ENCODE data around the gene SLC8A1.

SLC8A1 gene

DNA sequence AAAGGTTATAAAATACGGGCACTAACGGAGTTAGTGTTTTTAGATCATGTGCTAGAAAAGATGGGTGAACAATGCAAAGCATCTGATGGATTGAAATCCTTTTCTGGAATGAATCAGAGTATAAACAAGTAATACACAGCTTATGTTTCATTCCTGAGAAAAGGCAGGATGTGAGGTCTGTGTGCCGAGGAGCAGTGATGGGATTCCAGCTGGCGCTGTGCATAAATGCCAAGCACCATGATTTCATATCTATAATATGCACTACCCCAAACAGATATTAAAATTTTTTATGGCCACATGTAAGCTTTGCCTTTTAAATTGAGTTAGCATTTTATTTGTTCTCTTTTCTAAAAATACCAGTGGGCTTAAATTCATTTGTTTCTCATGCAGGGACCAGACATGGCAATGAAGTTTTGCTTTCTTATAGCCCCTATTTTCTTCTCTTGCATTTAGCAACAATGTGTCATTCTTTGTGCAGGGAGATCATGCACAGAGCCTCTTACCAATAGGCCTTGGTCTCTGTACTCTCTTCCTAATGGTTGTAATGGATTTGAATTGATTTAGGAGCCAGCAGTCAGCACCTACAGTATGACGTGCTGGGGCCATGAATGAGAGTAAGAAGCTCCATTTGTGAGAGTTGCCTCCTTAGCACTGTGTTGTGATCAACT is 323.9 kb downstream of the SLC8A1 start:
- no peak for DNase-seq

GRCh38 chr2:40127146-40127545 is 324.7 kb downstream of the SLC8A1 start:
- DNase-seq = no peak

DNA sequence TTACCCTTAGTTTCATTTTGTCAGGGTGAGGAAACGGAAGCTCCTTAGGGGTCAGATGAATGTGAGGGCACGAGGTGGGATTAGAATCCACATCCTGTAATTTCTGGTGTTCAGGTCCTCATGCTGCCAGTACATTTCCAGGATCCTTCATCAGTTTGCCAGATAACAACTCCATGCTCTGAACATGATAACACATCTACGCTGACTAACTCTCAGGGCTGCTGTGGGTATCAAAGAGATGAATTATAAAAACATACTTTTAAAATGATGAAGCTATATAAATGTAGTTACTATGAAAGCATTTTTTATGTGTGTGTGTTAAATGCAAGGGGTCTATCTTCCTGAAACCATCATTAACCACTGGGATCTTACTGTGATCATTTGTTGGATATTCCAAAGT is 325.9 kb downstream of the SLC8A1 start:
- DNase-seq = no peak

- no peak for DNase-seq
Measured at GRCh38 chr2:40123746-40124145, 328.1 kb downstream of the SLC8A1 start.

GRCh38 chr2:40123326-40123725 is 328.6 kb downstream of the SLC8A1 start:
- DNase-seq = no peak

GRCh38 chr2:40120957-40121356 is 330.9 kb downstream of the SLC8A1 start:
- no peak for DNase-seq

- DNase-seq = no peak
Measured at GRCh38 chr2:40120026-40120425, 331.9 kb downstream of the SLC8A1 start.

- no peak for DNase-seq
Measured at GRCh38 chr2:40118622-40119021, 333.3 kb downstream of the SLC8A1 start.

DNA sequence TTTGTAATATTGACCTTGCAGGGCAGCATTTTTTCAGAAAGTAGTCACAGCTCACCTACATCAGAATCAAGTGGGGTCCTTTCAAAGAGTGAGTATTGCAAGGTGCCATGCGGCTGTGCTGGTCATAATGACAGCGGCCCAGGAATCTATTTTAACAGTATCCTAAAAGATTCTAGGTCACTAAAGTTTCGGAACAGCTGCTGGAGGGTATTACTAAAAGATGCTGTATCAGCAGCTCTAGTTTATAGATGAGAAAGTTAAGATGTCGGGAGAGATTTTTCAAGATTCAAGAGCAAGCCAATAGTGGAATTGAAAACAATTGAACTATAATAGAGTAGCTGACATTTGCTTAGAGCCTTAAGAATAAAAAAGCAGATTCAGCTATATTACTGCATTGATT is 336.0 kb downstream of the SLC8A1 start:
- DNase-seq = no peak

DNA sequence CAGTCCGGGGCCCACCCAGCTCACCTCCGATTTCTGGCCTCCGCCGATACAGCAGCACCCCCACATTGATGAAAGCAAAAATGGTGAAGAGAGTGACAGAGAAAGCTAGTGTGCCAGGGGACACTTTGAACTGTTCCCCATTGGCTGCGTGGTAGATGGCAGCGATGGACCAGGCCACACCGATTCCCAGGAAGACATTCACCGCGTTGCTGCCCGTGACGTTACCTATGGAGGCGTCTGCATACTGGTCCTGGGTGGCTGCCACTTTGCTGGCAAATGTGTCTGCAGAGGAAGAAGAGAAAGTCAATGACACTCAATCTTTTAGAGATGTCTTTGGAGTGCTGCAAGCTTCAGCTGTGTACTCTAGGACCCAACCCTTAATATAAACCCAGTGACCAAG is 336.5 kb downstream of the SLC8A1 start:
- no peak for DNase-seq

DNA sequence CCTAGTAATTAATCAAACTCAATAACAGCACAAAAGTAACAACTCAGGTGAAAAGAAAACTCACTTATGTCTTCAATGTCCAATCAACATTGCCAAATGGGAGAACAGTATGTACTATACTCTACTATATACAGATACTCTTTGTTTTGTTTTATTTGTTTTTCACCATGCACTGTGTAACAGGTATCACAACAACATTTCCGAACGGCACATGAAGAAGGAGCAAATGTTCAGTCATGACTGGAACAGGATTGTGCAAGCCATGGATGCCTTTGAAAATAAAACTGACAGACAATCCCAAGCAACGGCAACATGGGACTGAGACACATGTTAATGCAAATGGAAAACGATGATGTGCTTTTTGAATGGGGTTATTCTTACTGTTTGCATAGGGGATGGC is 337.9 kb downstream of the SLC8A1 start:
- DNase-seq = no peak

DNA sequence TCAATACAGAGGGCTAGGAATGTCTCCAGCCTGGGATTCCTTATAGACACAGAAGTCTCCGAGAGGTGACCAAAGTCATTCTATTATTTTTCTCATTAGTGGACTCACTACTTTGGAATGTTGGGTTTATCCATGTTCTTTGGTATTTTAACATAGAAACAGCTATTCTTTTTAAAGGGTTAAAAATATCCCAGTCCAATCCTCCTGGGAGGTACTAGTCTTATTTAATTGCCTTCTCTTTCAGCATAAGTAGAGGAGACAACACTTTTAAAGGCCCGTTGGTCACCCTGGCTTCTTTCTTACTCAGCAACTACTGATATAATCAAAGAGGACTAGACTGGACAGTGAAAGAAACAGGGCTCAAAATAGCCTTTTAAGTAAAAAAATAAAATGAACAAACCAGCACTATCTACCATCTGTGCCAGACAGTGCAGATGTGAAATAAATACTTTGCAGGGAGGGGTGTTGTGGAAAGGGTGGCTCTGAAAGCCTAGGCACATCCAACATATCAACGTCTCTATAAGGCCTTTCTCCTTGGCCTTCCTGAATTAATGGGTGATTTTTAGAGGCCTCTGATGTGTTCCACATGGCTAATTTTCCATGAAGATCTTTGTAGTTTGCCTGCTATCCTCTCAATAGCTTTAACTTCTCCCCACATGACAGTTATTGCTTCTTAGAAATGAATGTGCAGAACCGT is 338.5 kb downstream of the SLC8A1 start:
- no peak for DNase-seq

GRCh38 chr2:40109381-40109780 is 342.5 kb downstream of the SLC8A1 start:
- no peak for DNase-seq

DNA sequence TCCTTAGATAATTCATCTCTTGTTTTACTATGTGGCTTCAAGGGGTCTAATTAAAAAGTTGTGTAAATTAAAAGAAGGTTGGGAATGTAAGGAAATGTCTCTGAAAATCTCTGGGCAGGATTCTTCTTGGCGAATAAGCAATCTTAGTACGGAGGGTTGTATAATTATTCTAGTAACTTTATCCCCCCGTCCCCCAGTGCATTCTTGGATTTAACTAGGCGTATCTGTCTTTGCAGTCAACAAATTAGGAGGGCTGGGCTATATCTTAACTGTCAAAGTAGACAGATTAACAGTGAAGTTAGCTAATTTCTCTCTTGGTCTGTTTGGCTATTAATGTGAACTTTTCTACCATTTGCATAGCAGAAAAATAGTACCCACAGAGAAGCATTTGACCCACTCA is 343.0 kb downstream of the SLC8A1 start:
- DNase-seq = no peak

DNA sequence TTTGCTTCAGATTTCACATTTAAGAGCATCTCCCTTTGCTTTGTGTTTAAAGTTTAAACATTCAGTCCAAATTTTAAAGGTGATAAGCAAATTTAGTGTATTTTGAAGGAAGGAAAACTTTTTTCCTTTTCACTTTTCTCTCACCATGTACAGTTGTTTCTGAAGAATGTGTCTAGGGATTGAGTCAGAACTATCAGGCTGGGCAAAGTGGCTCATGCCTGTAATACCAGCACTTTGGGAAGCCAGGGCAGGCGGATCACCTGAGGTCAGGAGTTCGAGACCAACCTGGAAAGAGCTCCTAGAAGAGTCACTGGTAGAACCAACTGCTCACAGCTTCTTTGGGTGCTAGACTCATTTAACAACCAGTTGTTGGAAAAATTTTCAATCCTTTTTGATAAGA is 345.8 kb downstream of the SLC8A1 start:
- DNase-seq = no peak

DNA sequence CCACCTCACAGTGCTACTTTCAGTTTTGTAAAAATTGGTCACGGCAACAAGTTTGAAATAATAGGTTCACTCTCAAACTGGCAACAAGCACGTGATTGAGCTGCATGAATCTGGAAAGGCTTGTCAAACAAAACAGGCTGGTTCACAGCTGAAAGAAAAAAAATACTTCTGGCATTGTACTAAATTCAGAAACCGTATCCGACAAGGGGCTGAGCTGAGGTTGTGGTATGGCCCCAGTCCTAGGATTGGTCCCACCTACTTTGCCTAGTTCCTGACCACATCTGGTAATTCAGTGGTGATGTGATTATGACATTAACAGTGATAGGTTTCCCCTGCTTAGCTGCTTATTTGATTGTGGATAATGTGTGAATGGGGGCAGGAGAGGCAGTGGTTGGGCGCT is 346.3 kb downstream of the SLC8A1 start:
- DNase-seq = no peak

DNA sequence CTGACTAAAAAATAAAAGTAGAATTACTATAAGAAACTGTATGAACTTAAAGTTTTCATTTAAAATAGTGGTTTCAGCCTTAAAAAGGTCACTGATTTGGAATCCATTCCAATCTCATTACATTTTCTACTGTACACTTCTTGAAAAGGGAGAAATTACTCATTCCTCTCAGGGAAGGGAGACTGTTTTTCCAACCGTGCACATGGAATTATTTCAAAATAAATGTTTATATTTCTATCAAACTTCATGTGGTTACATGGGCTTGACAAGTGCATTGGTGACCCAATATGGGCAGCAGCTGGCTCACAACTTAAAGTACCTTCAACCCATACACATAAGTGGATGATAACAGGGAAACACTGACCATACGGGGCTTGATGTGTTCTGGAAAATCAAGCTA is 348.3 kb downstream of the SLC8A1 start:
- no peak for DNase-seq

DNA sequence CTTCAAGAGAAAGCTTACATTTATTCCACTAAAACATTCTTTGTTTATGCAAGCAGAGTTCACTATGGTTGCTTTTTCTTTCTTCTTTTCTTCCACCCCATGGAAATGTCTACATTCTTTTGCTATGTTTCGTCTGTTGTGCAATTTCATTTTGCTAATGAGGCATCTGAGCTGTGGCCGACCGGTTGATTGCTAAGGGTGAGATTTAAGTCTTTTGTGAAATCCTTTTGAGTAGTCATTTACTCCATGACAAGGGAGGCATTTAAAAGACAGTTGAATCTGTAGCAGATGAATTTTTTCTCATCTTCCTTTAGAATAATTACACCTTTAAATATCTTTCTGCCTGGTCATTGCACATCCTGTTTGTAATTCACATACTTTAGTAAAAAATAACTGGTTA is 348.7 kb downstream of the SLC8A1 start:
- no peak for DNase-seq

DNA sequence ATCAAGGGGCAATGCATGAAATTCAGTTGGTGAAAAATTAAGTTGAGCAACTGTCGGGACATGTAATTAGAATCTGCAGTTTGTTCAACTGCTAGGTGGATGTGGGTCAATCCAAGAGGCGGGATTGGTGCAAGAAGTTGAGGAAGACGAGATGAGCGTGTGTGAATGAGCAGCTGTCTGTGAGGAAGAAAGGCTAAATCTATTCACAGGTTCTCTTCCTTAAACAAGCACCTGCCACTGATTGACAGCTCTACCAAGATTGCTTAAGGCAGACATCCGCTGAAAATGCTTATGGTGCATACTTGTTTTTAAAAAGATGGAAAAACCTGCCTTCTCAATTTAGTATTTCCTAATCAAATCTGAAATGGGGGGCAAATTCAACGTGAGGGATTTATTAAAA is 349.4 kb downstream of the SLC8A1 start:
- no peak for DNase-seq

- no peak for DNase-seq
Measured at GRCh38 chr2:40101131-40101575, 350.7 kb downstream of the SLC8A1 start.

DNA sequence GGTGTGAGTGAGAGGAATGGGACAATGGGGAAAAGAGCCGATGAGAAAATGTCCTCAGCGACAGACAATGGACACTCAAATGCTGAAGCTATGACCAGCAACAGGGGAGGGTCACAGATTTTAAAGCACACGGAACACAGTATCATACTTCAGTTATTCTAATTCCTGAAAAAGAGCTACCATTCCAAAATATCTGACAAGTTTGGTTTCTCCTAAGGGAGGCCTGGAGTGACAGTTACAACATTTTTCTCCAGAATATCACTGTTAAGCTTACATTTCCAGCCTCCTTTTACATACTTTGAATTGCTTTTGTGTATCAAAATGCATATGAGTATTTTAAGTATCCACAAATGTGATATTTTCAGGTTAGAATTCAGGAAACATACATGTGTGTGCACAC is 351.2 kb downstream of the SLC8A1 start:
- DNase-seq = no peak

GRCh38 chr2:40098786-40099470 is 353.0 kb downstream of the SLC8A1 start:
- DNase-seq = no peak

DNA sequence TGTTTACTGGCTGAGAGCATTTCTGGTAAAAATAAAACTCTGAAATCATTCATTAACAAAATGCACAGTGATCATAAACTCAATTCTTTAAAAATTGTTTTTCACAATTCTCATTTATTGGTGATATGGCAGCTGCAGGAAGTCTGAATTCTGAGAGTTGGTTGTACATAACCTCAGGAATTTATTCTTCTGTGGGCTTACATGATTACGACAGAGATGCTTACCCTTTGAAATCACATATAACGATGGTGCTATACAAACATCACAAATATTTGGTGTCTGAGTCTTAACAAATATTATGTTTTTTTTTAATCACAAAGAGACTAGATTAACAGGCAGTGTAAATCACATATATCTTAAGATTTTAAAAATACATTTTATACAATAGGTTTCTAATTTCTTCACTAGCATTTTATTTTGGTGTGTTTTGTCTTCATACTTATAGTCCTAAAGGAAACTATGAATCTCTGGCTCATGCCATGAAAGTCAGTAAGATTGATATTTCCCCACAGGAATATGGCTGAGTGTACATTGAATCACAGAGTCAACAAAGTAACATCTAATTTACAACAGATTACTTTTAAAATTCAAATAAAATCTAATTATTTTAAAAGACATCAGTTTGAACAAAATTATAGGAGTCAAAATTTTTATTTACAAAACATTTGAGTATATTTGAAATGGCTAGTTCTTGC is 354.1 kb downstream of the SLC8A1 start:
- DNase-seq = no peak

- no peak for DNase-seq
Measured at GRCh38 chr2:40096360-40096759, 355.5 kb downstream of the SLC8A1 start.
